ENCODE measurements around the gene OVCA2. TPM values are rescaled to one million over a fixed set of nuclear protein-coding genes. Genes with fewer than 3 reads are reported as not detected.

Gene OVCA2
- total and polyA plus RNA-seq, 2 experiments from 2014 or later = 49.2 to 72.5 TPM

GRCh38 chr17:2050300-2051060 is 8.7 kb downstream of the OVCA2 start:
- no peaks in the 10 kb centered on the region for H3K36me3 ChIP-seq (replicated peaks; ENCODE audit: insufficient read depth, low read depth)
- H3K4me2 ChIP-seq = peak overlapping the region; percentile 92
- no peaks in the 10 kb centered on the region for H4K20me1 ChIP-seq (ENCODE audit: insufficient read depth, poor library complexity, severe bottlenecking)
- H3K4me1 ChIP-seq (ENCODE audit: insufficient read depth) = peaks cover 36% of the 10 kb centered on the region
- 8% methylated on average over 8 of the region's 88 CpGs for WGBS (ENCODE audit: low lambda C conversion rate, missing lambda C conversion rate)
- no peaks in the 10 kb centered on the region for H3K9me2 ChIP-seq (replicated peaks; ENCODE audit: insufficient read depth)
- peak overlapping the region; percentile 72 for H3K4me3 ChIP-seq
- peak; percentile 91 for DNase-seq (ENCODE audit: low spot score)
- TF ChIP-seq EZH2phosphoT487 (IDR thresholded peaks at IDR 0.05; ENCODE audit: low read depth, severe bottlenecking, unreplicated experiment) (no peak), EZH2 (IDR thresholded peaks at IDR 0.05; ENCODE audit: borderline replicate concordance) (no peak)
- TF ChIP-seq, protein P1, sequence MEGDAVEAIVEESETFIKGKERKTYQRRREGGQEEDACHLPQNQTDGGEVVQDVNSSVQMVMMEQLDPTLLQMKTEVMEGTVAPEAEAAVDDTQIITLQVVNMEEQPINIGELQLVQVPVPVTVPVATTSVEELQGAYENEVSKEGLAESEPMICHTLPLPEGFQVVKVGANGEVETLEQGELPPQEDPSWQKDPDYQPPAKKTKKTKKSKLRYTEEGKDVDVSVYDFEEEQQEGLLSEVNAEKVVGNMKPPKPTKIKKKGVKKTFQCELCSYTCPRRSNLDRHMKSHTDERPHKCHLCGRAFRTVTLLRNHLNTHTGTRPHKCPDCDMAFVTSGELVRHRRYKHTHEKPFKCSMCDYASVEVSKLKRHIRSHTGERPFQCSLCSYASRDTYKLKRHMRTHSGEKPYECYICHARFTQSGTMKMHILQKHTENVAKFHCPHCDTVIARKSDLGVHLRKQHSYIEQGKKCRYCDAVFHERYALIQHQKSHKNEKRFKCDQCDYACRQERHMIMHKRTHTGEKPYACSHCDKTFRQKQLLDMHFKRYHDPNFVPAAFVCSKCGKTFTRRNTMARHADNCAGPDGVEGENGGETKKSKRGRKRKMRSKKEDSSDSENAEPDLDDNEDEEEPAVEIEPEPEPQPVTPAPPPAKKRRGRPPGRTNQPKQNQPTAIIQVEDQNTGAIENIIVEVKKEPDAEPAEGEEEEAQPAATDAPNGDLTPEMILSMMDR (IDR thresholded peaks at IDR 0.05; ENCODE audit: poor library complexity) = no peak
- H3K27me3 ChIP-seq = peaks cover 33% of the 10 kb centered on the region
- H2AFZ ChIP-seq = no peak overlapping the region
- H3K9me3 ChIP-seq (ENCODE audit: low read depth) = no peaks in the 10 kb centered on the region
- no peak overlapping the region for H3K27ac ChIP-seq
- no peaks in the 10 kb centered on the region for H3K79me2 ChIP-seq

- H3K4me3 ChIP-seq = peak overlapping the region; percentile 72
- H3K27ac ChIP-seq = no peak overlapping the region
- peak overlapping the region; percentile 92 for H3K4me2 ChIP-seq
- TF ChIP-seq EZH2phosphoT487 (IDR thresholded peaks at IDR 0.05; ENCODE audit: low read depth, severe bottlenecking, unreplicated experiment) (no peak), EZH2 (IDR thresholded peaks at IDR 0.05; ENCODE audit: borderline replicate concordance) (peak; percentile 63)
- TF ChIP-seq, protein P1 (IDR thresholded peaks at IDR 0.05; ENCODE audit: poor library complexity) = no peak
- no peak overlapping the region for H2AFZ ChIP-seq
- peaks cover under 1% of the 10 kb centered on the region for H4K20me1 ChIP-seq (ENCODE audit: insufficient read depth, poor library complexity, severe bottlenecking)
- H3K36me3 ChIP-seq (replicated peaks; ENCODE audit: insufficient read depth, low read depth) = no peaks in the 10 kb centered on the region
- no peaks in the 10 kb centered on the region for H3K9me3 ChIP-seq (ENCODE audit: low read depth)
- peaks cover 38% of the 10 kb centered on the region for H3K4me1 ChIP-seq (ENCODE audit: insufficient read depth)
- peaks cover 36% of the 10 kb centered on the region for H3K27me3 ChIP-seq
- H3K9me2 ChIP-seq (replicated peaks; ENCODE audit: insufficient read depth) = no peaks in the 10 kb centered on the region
- peaks cover under 1% of the 10 kb centered on the region for H3K79me2 ChIP-seq
- peak; percentile 72 for DNase-seq (ENCODE audit: low spot score)
- WGBS (ENCODE audit: low lambda C conversion rate, missing lambda C conversion rate) = 13% methylated on average over 35 of the region's 81 CpGs
Observed at GRCh38 chr17:2051061-2051932, 9.5 kb downstream of the OVCA2 start.

DNA sequence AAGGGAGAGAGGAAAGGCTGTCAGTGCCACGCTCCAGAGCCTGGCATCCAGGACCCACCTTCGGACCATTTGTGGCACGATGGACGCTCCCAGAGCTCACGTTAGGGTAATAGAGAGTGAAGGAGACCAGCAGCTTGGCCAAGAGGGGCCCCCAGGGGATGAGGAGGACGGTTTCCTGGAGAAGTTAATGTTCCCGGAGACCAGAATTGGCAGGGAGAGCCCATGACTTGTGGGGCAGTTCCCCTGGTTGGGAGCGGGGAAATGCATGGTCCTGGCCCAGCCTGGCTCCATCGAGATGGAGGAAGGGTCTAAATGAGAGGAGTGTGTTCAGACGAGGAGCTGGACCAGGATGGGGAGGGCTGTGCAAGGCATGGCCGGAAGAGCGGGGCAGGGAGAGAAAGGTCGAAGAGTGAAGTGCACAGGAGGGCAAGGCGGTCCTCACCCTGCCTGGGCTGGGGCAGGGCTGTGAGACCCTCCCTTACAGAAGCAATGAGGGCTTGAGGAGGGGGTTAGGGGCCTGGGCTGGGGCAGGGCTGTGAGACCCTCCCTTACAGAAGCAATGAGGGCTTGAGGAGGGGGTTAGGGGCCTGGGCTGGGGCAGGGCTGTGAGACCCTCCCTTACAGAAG is 10.2 kb downstream of the OVCA2 start:
- Histone ChIP-seq H3K9me3 (ENCODE audit: low read depth) (no peaks in the 10 kb centered on the region), H4K20me1 (ENCODE audit: insufficient read depth, poor library complexity, severe bottlenecking) (peaks cover 4% of the 10 kb centered on the region), H3K27me3 (peaks cover 40% of the 10 kb centered on the region), H3K4me3 (no peak overlapping the region), H3K4me1 (ENCODE audit: insufficient read depth) (peaks cover 44% of the 10 kb centered on the region), H3K4me2 (no peak overlapping the region), H3K79me2 (peaks cover 4% of the 10 kb centered on the region), H3K36me3 (replicated peaks; ENCODE audit: insufficient read depth, low read depth) (no peaks in the 10 kb centered on the region), H2AFZ (no peak overlapping the region), H3K27ac (no peak overlapping the region), H3K9me2 (replicated peaks; ENCODE audit: insufficient read depth) (no peaks in the 10 kb centered on the region)
- 67% methylated on average over 14 of the region's 14 CpGs for WGBS (ENCODE audit: low lambda C conversion rate, missing lambda C conversion rate)
- DNase-seq (ENCODE audit: low spot score) = no peak
- no peak for TF ChIP-seq EZH2 (IDR thresholded peaks at IDR 0.05; ENCODE audit: borderline replicate concordance)

All from hepatocyte (in vitro differentiated cells).